Measurements from ENCODE around the gene SPATA3.

The SPATA3 gene

DNA sequence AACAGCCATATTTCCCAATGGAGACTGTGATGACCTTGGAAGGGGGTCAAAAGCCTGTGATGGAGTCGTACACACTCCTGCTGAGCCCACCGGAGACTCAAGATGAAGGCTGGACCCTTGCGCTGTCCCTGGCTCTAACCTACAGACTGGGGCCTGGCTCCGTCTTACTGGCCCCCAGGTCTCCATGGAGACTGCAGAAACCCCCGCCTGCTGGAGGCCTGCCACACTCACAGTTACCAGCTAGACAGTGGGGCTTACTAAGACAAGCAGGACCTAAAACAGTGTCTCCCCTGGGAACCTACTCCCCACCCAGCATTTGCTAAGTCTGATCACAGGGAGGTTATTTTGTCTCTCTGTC lies 51.0 kb downstream of the SPATA3 start:
- no peak for TF ChIP-seq LEF1 (IDR thresholded peaks at IDR 0.05; ENCODE audit: borderline replicate concordance)
- no peak for TF ChIP-seq HDGF (IDR thresholded peaks at IDR 0.05; ENCODE audit: borderline replicate concordance)
- TF ChIP-seq NFRKB (IDR thresholded peaks at IDR 0.05), result no peak
- TF ChIP-seq FOXA1 (IDR thresholded peaks at IDR 0.05), result no peak
- no peak for TF ChIP-seq ELF4 (IDR thresholded peaks at IDR 0.05)
- TF ChIP-seq ZNF384 (IDR thresholded peaks at IDR 0.05), result no peak
- TF ChIP-seq CTBP1 (IDR thresholded peaks at IDR 0.05; ENCODE audit: borderline replicate concordance), result no peak
- TF ChIP-seq, protein P1, sequence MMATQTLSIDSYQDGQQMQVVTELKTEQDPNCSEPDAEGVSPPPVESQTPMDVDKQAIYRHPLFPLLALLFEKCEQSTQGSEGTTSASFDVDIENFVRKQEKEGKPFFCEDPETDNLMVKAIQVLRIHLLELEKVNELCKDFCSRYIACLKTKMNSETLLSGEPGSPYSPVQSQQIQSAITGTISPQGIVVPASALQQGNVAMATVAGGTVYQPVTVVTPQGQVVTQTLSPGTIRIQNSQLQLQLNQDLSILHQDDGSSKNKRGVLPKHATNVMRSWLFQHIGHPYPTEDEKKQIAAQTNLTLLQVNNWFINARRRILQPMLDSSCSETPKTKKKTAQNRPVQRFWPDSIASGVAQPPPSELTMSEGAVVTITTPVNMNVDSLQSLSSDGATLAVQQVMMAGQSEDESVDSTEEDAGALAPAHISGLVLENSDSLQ (IDR thresholded peaks at IDR 0.05), result no peak
- TF ChIP-seq FOXM1 (IDR thresholded peaks at IDR 0.05; ENCODE audit: borderline replicate concordance), result no peak
- no peak for TF ChIP-seq BHLHE40 (IDR thresholded peaks at IDR 0.05; ENCODE audit: borderline replicate concordance)
- CTCF ChIA-PET, result no interaction called here
- POLR2A ChIA-PET, result no interaction called here
- DNase-seq (ENCODE audit: extremely low spot score), result no peak

DNA sequence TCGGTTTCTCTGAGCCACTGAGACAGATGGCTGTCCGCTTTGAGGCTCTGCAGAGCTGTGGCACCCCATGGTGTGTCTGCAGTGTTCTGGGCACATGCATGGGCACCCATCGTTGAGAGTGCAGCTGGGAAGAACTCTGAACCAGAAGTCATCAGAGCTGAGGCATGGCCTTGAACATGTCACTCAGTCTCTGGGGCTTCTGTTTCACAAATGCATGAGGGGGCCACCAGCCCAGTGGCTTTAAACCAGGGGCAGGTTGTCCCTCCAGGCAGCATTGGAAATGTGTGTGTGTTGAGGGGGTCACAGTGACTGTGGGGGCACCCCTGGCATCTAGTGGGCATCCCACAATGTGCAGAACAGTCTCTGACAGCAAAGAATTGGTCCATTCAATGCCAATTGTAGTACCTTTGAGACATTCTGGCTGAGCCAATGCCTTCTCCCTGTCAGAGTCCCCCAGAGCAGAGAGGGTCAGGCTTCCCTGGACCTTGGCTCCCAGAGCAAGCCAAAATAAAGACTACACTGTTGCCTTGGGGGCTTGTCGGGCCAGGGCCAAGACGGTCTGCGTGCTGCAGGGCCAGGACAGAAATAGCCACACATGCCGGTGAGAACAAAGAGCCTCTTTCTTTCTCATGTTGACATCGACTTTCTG lies 51.5 kb downstream of the SPATA3 start:
- ChIA-PET POLR2A (interaction anchor here (1.3 kb wide), 1 partner anchor 10 kb away, joined by 3 read pairs; no protein-coding TSS in a partner anchor), CTCF (interaction anchor here (0.5 kb wide), 1 partner anchor 87 kb away, joined by 3 read pairs; no protein-coding TSS in a partner anchor)
- DNase-seq (ENCODE audit: extremely low spot score), result no peak
- TF ChIP-seq CTBP1 (IDR thresholded peaks at IDR 0.05; ENCODE audit: borderline replicate concordance), result no peak
- no peak for TF ChIP-seq FOXA1 (IDR thresholded peaks at IDR 0.05)
- TF ChIP-seq TARDBP (IDR thresholded peaks at IDR 0.05), result no peak
- TF ChIP-seq HDGF (IDR thresholded peaks at IDR 0.05; ENCODE audit: borderline replicate concordance), result no peak
- no peak for TF ChIP-seq ARNT (IDR thresholded peaks at IDR 0.05)
- no peak for TF ChIP-seq FOXK2 (IDR thresholded peaks at IDR 0.05)
- no peak for TF ChIP-seq L3MBTL2 (conservative IDR thresholded peaks at IDR 0.05)
- TF ChIP-seq BHLHE40 (IDR thresholded peaks at IDR 0.05; ENCODE audit: borderline replicate concordance), result no peak
- no peak for TF ChIP-seq ELF4 (IDR thresholded peaks at IDR 0.05)
- TF ChIP-seq SP1 (IDR thresholded peaks at IDR 0.05), result no peak
- no peak for TF ChIP-seq LEF1 (IDR thresholded peaks at IDR 0.05; ENCODE audit: borderline replicate concordance)
- TF ChIP-seq ZNF384 (IDR thresholded peaks at IDR 0.05), result no peak
- TF ChIP-seq NFRKB (IDR thresholded peaks at IDR 0.05), result no peak
- TF ChIP-seq SUZ12 (IDR thresholded peaks at IDR 0.05), result no peak
- TF ChIP-seq, protein P1 (IDR thresholded peaks at IDR 0.05), result no peak
- TF ChIP-seq FOXM1 (IDR thresholded peaks at IDR 0.05; ENCODE audit: borderline replicate concordance), result no peak

DNA sequence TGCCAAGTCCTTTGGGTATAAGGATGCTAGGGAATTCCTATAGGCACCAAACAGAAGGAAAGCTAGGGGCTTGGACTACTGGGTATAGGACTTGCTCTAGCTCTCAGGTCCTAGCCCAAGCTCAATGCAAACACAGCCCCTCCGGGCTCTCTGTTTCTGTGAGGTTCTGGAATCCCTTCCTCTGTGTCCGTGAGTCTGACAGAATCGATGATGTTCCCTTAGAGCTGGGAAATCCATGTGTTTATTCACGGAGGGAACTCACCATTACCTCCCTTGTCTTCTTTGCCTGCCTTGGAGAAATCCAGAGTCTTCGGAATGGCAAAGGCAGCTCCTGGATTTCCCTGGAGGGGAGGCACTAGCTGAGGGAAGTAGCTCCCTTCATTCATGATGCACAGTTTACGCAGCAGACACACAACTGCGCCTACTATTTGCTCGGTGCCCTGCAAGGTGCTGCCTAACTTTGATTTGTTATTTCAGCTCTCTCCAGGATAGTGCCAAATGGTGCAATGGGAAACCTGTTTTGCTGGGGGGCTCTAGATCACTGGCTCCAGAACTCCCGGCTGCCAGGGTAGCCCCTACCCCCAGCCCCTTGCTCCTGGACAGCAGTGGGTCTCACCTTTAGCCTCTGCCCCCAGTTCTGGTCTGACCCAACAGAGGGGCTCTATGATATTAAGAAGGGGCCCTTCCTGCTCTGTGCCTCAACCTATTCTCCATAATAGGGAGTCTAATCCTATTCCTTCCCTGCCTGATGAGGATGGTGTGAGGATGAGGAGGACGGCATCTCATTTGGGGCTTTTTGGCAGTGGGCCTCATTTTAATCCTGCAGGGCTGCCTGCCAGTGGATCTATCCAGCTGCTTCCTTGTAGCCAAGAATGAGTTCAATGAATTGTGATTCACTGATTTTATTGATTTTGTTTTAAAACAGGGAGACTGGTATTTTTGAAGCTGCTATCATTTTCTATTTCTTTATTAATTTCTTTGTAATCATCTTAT lies 52.3 kb downstream of the SPATA3 start:
- ChIA-PET CTCF (interaction anchor here (0.5 kb wide), 1 partner anchor 87 kb away, joined by 3 read pairs; no protein-coding TSS in a partner anchor), POLR2A (interaction anchor here (1.3 kb wide), 1 partner anchor 9 kb away, joined by 3 read pairs; no protein-coding TSS in a partner anchor)
- DNase-seq (ENCODE audit: extremely low spot score), result no peak
- TF ChIP-seq ARNT (IDR thresholded peaks at IDR 0.05), result no peak
- no peak for TF ChIP-seq ELF4 (IDR thresholded peaks at IDR 0.05)
- no peak for TF ChIP-seq L3MBTL2 (conservative IDR thresholded peaks at IDR 0.05)
- no peak for TF ChIP-seq BHLHE40 (IDR thresholded peaks at IDR 0.05; ENCODE audit: borderline replicate concordance)
- TF ChIP-seq FOXM1 (IDR thresholded peaks at IDR 0.05; ENCODE audit: borderline replicate concordance), result no peak
- TF ChIP-seq NFRKB (IDR thresholded peaks at IDR 0.05), result no peak
- TF ChIP-seq CTBP1 (IDR thresholded peaks at IDR 0.05; ENCODE audit: borderline replicate concordance), result no peak
- no peak for TF ChIP-seq ZNF384 (IDR thresholded peaks at IDR 0.05)
- no peak for TF ChIP-seq SUZ12 (IDR thresholded peaks at IDR 0.05)
- no peak for TF ChIP-seq FOXK2 (IDR thresholded peaks at IDR 0.05)
- no peak for TF ChIP-seq FOXA1 (IDR thresholded peaks at IDR 0.05)
- TF ChIP-seq TARDBP (IDR thresholded peaks at IDR 0.05), result no peak
- TF ChIP-seq, protein P1 (IDR thresholded peaks at IDR 0.05), result no peak
- TF ChIP-seq SP1 (IDR thresholded peaks at IDR 0.05), result no peak
- TF ChIP-seq HDGF (IDR thresholded peaks at IDR 0.05; ENCODE audit: borderline replicate concordance), result no peak
- TF ChIP-seq LEF1 (IDR thresholded peaks at IDR 0.05; ENCODE audit: borderline replicate concordance), result no peak

DNA sequence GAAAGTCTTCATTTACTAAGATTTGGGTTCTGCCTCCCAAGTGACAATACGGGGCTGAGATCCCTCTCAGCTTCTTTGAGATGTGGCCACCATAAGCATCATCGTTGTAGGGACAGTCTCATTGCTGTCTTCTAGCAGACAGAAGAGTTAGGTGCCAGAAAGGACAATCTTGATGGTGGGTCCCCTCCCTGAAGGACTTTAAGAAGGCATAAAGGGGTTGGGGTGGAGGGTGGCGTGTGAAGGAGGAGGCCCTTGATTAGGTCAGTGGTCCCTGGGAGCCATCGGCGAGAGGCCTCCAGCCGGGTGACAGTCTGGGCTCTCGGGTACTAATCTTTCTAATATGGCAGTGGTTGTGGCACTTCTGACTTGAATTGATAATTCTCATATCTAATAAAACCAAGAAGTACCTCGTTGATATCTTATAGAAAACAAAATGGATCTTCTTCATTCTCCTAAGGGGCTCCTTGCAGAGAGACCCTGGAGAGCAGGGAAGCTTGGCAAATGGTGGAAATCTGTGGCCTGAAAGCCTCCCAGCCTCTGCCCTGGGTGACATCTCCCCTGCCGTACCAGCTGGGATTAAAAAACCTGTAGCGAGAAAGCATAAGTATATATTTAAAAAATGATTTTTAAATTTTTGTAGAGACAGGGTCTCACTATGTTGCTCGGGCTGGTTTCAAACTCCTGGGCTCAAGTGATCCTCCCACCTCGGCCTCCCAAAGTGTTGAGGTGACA lies 53.5 kb downstream of the SPATA3 start:
- no peak for DNase-seq (ENCODE audit: extremely low spot score)
- CTCF ChIA-PET, result no interaction called here
- POLR2A ChIA-PET, result no interaction called here
- TF ChIP-seq ELF4 (IDR thresholded peaks at IDR 0.05) (no peak), SUZ12 (IDR thresholded peaks at IDR 0.05) (no peak), LEF1 (IDR thresholded peaks at IDR 0.05; ENCODE audit: borderline replicate concordance) (no peak), FOXK2 (IDR thresholded peaks at IDR 0.05) (no peak), ZNF384 (IDR thresholded peaks at IDR 0.05) (no peak), L3MBTL2 (conservative IDR thresholded peaks at IDR 0.05) (no peak), SP1 (IDR thresholded peaks at IDR 0.05) (no peak), FOXM1 (IDR thresholded peaks at IDR 0.05; ENCODE audit: borderline replicate concordance) (no peak), HDGF (IDR thresholded peaks at IDR 0.05; ENCODE audit: borderline replicate concordance) (no peak), CTBP1 (IDR thresholded peaks at IDR 0.05; ENCODE audit: borderline replicate concordance) (no peak), NFRKB (IDR thresholded peaks at IDR 0.05) (no peak)
- TF ChIP-seq, protein P1 (IDR thresholded peaks at IDR 0.05), result no peak

Data from HEK293T (cell line).